Midbrain (tissue), 1 donor: ENCODE data around the gene FUOM.

Experiments
- DNase-seq: peaks from one replicate; lab custom pipeline; 2025; lab: John Stamatoyannopoulos, UW

Gene FUOM

GRCh38 chr10:133311570-133311969 lies 46.2 kb downstream of the FUOM start:
- DNase-seq: no peak

GRCh38 chr10:133310789-133311188 lies 47.0 kb downstream of the FUOM start:
- no peak for DNase-seq

- DNase-seq: no peak
These were observed 47.4 kb downstream of the FUOM start for GRCh38 chr10:133310399-133310755.

GRCh38 chr10:133309720-133310398 lies 48.0 kb downstream of the FUOM start:
- no peak for DNase-seq

GRCh38 chr10:133309100-133309719 lies 48.6 kb downstream of the FUOM start:
- peak; percentile 88 for DNase-seq

GRCh38 chr10:133308421-133309099 lies 49.3 kb downstream of the FUOM start, which contains the start of the genes TUBGCP2 and ZNF511:
TSS of gene TUBGCP2 (minus strand) at chr10:133308872. CDS start at chr10:133302941, 5,931 bp downstream.
TSS of gene ZNF511 (plus strand) at chr10:133308914. CDS start at chr10:133308944, 30 bp downstream.
- DNase-seq: peak; percentile 88

GRCh38 chr10:133307776-133308420 lies 49.9 kb downstream of the FUOM start:
- DNase-seq: peak; percentile 6

GRCh38 chr10:133306941-133307379 lies 50.9 kb downstream of the FUOM start:
- DNase-seq: no peak

- no peak for DNase-seq
These were observed 51.7 kb downstream of the FUOM start for GRCh38 chr10:133306097-133306476.
